MM.1S (cell line): ENCODE results near the gene DALRD3.

Experiments
- DNase-seq: peaks from one replicate; pipeline ENCODE4 v3.0.0-alpha.2; 2015
- H2AFZ ChIP-seq: fragments of 300-600 bp; sonication (generic); 2 replicates; pipeline ENCODE4 v1.6.0; 2016; ENCODE audit warnings: antibody characterized with exemption, low read length
- H3F3A ChIP-seq: fragments of 300-600 bp; sonication (generic); 2 replicates; pipeline ENCODE4 v1.6.1; 2016; ENCODE audit warnings: mild to moderate bottlenecking, antibody characterized with exemption, low read length, moderate library complexity, mixed read lengths; ENCODE audit not compliant: insufficient read depth
- H3K27ac ChIP-seq: fragments of 300-600 bp; sonication (generic); 2 replicates; pipeline ENCODE4 v1.5.1; 2016; ENCODE audit warnings: mild to moderate bottlenecking, low read length
- H3K27me3 ChIP-seq: fragments of 300-600 bp; sonication (generic); replicated peaks from 2 replicates; pipeline ENCODE4 v1.6.0; 2016; ENCODE audit warnings: low read length; ENCODE audit not compliant: insufficient read depth
- H3K36me3 ChIP-seq: fragments of 300-600 bp; sonication (generic); replicated peaks from 2 replicates; pipeline ENCODE4 v1.6.1; 2016; ENCODE audit warnings: mild to moderate bottlenecking, low read length, mixed read lengths; ENCODE audit not compliant: insufficient read depth
- H3K4me1 ChIP-seq: fragments of 300-600 bp; sonication (generic); 2 replicates; pipeline ENCODE4 v1.6.1; 2016; ENCODE audit warnings: low read length, mixed read lengths
- H3K4me2 ChIP-seq: fragments of 300-600 bp; sonication (generic); 2 replicates; pipeline ENCODE4 v1.6.0; 2016; ENCODE audit warnings: low read depth, low read length
- H3K4me3 ChIP-seq: fragments of 300-600 bp; sonication (generic); 2 replicates; pipeline ENCODE4 v1.5.1; 2016; ENCODE audit warnings: low read length, mixed read lengths
- H3K79me2 ChIP-seq: fragments of 300-600 bp; sonication (generic); 2 replicates; pipeline ENCODE4 v1.6.1; 2016; ENCODE audit warnings: mixed run types, low read length, mixed read lengths
- H3K9ac ChIP-seq: fragments of 300-600 bp; sonication (generic); 2 replicates; pipeline ENCODE4 v1.6.1; 2016; ENCODE audit warnings: low read length, mixed read lengths
- H3K9me2 ChIP-seq: fragments of 300-600 bp; sonication (generic); replicated peaks from 2 replicates; pipeline ENCODE4 v1.6.1; 2016; ENCODE audit warnings: mild to moderate bottlenecking, low read length, mixed read lengths; ENCODE audit not compliant: insufficient read depth
- H3K9me3 ChIP-seq: fragments of 300-600 bp; sonication (generic); replicated peaks from 2 replicates; pipeline ENCODE4 v1.6.1; 2016; ENCODE audit warnings: mild to moderate bottlenecking, low read length, mixed read lengths; ENCODE audit not compliant: insufficient read depth
- H4K20me1 ChIP-seq: fragments of 300-600 bp; sonication (generic); 2 replicates; pipeline ENCODE4 v1.6.1; 2016; ENCODE audit warnings: mild to moderate bottlenecking, low read length, moderate library complexity, mixed read lengths; ENCODE audit not compliant: insufficient read depth
- EZH2 ChIP-seq: fragments of 300-600 bp; sonication (generic); optimal IDR thresholded peaks from 2 replicates; pipeline ENCODE3; 2017; ENCODE audit warnings: low read depth, mild to moderate bottlenecking, antibody characterized with exemption, low read length, mixed read lengths
- EZH2phosphoT487 ChIP-seq: fragments of 300-600 bp; sonication (generic); IDR thresholded peaks from 2 replicates; pipeline ENCODE4 v1.6.1; 2018; ENCODE audit warnings: antibody characterized with exemption, low read length
- TF ChIP-seq, protein P1 (sequence below): fragments of 300-600 bp; sonication (generic); IDR thresholded peaks from 2 replicates; pipeline ENCODE4 v1.5.1; 2016; ENCODE audit warnings: antibody characterized with exemption, low read length, mixed read lengths

DALRD3 gene

DNA sequence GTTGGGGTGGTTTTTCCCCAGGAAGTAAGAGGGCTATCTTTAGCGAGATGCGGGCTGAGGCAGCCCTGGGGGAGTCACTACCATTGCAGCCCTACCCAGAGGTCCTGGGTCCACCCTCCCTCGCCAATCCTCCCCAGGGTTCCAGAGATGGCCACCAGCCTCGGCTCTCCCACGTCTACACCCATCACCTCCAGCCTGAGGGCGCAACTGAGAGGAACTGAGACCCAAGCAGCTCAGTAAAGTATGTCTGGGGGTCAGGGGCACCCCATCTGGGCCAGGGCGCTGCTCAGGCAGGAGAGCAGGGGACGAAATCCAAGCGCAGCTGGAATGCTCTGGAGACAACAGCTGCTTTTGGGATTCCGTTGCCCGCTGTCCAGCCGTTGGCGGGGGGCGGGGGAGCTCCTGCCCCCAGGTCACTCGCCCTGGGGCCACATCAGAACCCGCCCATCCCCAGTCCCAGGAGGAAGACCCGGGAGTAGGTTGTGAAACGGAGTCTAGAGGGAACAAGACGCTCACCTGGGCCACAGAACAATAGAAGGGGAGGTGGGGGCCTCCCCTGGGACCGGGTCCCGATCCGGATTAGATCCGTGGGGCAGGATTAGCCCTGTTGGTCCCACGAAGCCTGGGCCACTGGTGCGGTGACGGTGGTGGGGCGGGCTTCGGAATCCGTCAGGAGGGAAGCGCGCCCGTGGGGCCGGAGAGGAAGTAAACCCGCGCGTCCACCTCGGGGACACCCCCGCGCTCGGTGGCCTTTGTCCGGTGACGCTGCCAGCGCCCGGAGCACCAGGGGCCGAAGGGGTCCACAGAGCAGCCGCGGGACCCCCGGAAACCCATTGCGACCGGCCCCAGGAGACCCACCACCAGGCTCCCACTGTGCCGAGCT is 2.2 kb upstream of the DALRD3 start:
- Histone ChIP-seq H4K20me1 (no peaks in the 10 kb centered on the region), H3F3A (peaks cover 78% of the 10 kb centered on the region), H2AFZ (peak overlapping the region; percentile 37), H3K36me3 (peaks cover 10% of the 10 kb centered on the region; the same call in 1 of the 2 replicates), H3K9me3 (no peaks in the 10 kb centered on the region), H3K9ac (peak overlapping the region; percentile 97), H3K4me3 (peak overlapping the region; percentile 93), H3K4me2 (peak overlapping the region; percentile 95), H3K79me2 (peaks cover 52% of the 10 kb centered on the region), H3K9me2 (no peaks in the 10 kb centered on the region), H3K27me3 (no peaks in the 10 kb centered on the region), H3K4me1 (peaks cover 43% of the 10 kb centered on the region), H3K27ac (peak overlapping the region; percentile 99)
- DNase-seq: peak; percentile 55
- TF ChIP-seq, protein P1, sequence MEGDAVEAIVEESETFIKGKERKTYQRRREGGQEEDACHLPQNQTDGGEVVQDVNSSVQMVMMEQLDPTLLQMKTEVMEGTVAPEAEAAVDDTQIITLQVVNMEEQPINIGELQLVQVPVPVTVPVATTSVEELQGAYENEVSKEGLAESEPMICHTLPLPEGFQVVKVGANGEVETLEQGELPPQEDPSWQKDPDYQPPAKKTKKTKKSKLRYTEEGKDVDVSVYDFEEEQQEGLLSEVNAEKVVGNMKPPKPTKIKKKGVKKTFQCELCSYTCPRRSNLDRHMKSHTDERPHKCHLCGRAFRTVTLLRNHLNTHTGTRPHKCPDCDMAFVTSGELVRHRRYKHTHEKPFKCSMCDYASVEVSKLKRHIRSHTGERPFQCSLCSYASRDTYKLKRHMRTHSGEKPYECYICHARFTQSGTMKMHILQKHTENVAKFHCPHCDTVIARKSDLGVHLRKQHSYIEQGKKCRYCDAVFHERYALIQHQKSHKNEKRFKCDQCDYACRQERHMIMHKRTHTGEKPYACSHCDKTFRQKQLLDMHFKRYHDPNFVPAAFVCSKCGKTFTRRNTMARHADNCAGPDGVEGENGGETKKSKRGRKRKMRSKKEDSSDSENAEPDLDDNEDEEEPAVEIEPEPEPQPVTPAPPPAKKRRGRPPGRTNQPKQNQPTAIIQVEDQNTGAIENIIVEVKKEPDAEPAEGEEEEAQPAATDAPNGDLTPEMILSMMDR: no peak
- TF ChIP-seq EZH2 (no peak), EZH2phosphoT487 (no peak)

DNA sequence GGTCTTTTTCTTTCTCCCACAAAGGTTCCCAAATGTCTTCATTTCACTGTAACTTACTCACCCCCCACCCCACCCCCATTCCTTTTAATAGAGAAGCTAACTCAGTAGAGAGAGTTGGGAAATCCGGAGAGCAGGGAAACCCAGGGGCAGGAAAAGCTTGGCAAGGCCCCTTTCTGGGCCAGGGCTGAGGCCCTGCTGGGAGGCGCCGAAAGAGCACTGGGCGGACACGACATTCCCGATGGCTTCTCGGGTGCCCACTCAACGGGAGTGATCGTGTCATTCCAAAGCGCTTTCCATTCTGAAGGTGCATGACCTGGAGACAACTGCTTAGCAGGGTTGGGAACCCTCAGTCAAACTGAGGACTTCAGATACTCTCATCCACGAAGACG is 1.6 kb upstream of the DALRD3 start:
- Histone ChIP-seq H4K20me1 (no peaks in the 10 kb centered on the region), H2AFZ (peak overlapping the region; percentile 37; the same call in 1 of the 2 replicates), H3K4me1 (peaks cover 36% of the 10 kb centered on the region), H3F3A (peaks cover 76% of the 10 kb centered on the region), H3K9ac (peak overlapping the region; percentile 97), H3K9me3 (no peaks in the 10 kb centered on the region), H3K36me3 (peaks cover 16% of the 10 kb centered on the region; the same call in 1 of the 2 replicates), H3K79me2 (peaks cover 47% of the 10 kb centered on the region), H3K4me3 (peak overlapping the region; percentile 93), H3K27ac (peak overlapping the region; percentile 99), H3K27me3 (no peaks in the 10 kb centered on the region), H3K4me2 (peak overlapping the region; percentile 95), H3K9me2 (no peaks in the 10 kb centered on the region)
- no peak for TF ChIP-seq EZH2phosphoT487
- TF ChIP-seq EZH2: no peak
- TF ChIP-seq, protein P1: no peak
- no peak for DNase-seq

DNA sequence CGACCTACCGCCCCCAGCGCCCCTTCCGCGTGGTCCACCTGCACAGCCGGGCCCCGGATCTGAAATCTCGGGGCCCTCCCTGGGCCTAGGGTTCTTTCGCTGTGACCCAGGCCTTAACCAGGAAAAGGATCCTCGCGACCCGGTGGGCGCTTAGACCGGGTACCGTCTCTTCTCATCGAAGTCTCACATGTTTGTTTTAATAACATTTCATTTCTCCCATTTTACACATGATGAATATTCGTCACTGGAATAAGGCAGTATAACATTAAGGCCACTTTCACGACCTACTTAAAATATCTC is 277 bp upstream of the DALRD3 start:
- Histone ChIP-seq H3F3A (peaks cover 67% of the 10 kb centered on the region), H3K79me2 (peaks cover 47% of the 10 kb centered on the region), H3K9ac (peak overlapping the region; percentile 73), H3K9me2 (no peaks in the 10 kb centered on the region), H3K36me3 (peaks cover 7% of the 10 kb centered on the region; the same call in 1 of the 2 replicates), H3K4me2 (peak overlapping the region; percentile 95), H3K27me3 (no peaks in the 10 kb centered on the region), H3K4me1 (peaks cover 24% of the 10 kb centered on the region), H4K20me1 (0 out of 2 replicates have a peak, but pooled peaks cover 2% of the 10 kb centered on the region), H3K27ac (peak overlapping the region; percentile 72; the same call in 1 of the 2 replicates), H3K9me3 (no peaks in the 10 kb centered on the region), H2AFZ (peak overlapping the region; percentile 74), H3K4me3 (peak overlapping the region; percentile 86)
- peak; percentile 52 for DNase-seq
- no peak for TF ChIP-seq EZH2phosphoT487
- no peak for TF ChIP-seq EZH2
- TF ChIP-seq, protein P1: no peak
